ENCODE measurements around the gene GJD4.

The GJD4 gene

GRCh38 chr10:35565602-35566081 is 39.5 kb upstream of the GJD4 start:
- no peak for TF ChIP-seq ZNF565 (CRISPR knock-in tag; conservative IDR thresholded peaks at IDR 0.05; ENCODE audit: low read depth)
- TF ChIP-seq ARNTL (CRISPR knock-in tag; IDR thresholded peaks at IDR 0.05; ENCODE audit: borderline replicate concordance, low read depth) = no peak
- TF ChIP-seq POU6F1 (CRISPR knock-in tag; IDR thresholded peaks at IDR 0.05; ENCODE audit: borderline replicate concordance, low read depth) = no peak
- TF ChIP-seq TSHZ2 (CRISPR knock-in tag; IDR thresholded peaks at IDR 0.05) = no peak
- TF ChIP-seq ZFP30 (CRISPR knock-in tag; IDR thresholded peaks at IDR 0.05) = no peak
- no peak for TF ChIP-seq TOX (CRISPR knock-in tag; IDR thresholded peaks at IDR 0.05; ENCODE audit: borderline replicate concordance)
- TF ChIP-seq OSR1 (CRISPR knock-in tag; IDR thresholded peaks at IDR 0.05) = no peak
- TF ChIP-seq BACH2 (CRISPR knock-in tag; IDR thresholded peaks at IDR 0.05; ENCODE audit: borderline replicate concordance) = no peak
- no peak for TF ChIP-seq ZNF8 (CRISPR knock-in tag; IDR thresholded peaks at IDR 0.05)
- no peak for TF ChIP-seq RARB (CRISPR knock-in tag; IDR thresholded peaks at IDR 0.05)
- TF ChIP-seq ESRRG (CRISPR knock-in tag; IDR thresholded peaks at IDR 0.05) = no peak
- no peak for TF ChIP-seq GLIS3 (CRISPR knock-in tag; IDR thresholded peaks at IDR 0.05)
- TF ChIP-seq PPARA (CRISPR knock-in tag; IDR thresholded peaks at IDR 0.05; ENCODE audit: borderline replicate concordance) = no peak
- no peak for TF ChIP-seq PATZ1 (CRISPR knock-in tag; IDR thresholded peaks at IDR 0.05; ENCODE audit: borderline replicate concordance)
- no peak for TF ChIP-seq ISL1 (CRISPR knock-in tag; IDR thresholded peaks at IDR 0.05)
- ATAC-seq = no peak

GRCh38 chr10:35567951-35568350 is 37.2 kb upstream of the GJD4 start:
- no peak for TF ChIP-seq CSRNP3 (CRISPR knock-in tag; IDR thresholded peaks at IDR 0.05)
- no peak for ATAC-seq

GRCh38 chr10:35568483-35569015 is 36.6 kb upstream of the GJD4 start:
- TF ChIP-seq ZC3H10 (CRISPR knock-in tag; IDR thresholded peaks at IDR 0.05) = no peak
- TF ChIP-seq POU6F1 (CRISPR knock-in tag; IDR thresholded peaks at IDR 0.05; ENCODE audit: borderline replicate concordance, low read depth) = no peak
- TF ChIP-seq ZNF565 (CRISPR knock-in tag; conservative IDR thresholded peaks at IDR 0.05; ENCODE audit: low read depth) = no peak
- no peak for TF ChIP-seq BACH2 (CRISPR knock-in tag; IDR thresholded peaks at IDR 0.05; ENCODE audit: borderline replicate concordance)
- TF ChIP-seq TOX (CRISPR knock-in tag; IDR thresholded peaks at IDR 0.05; ENCODE audit: borderline replicate concordance) = no peak
- TF ChIP-seq TCF4 (CRISPR knock-in tag; IDR thresholded peaks at IDR 0.05; ENCODE audit: borderline replicate concordance) = no peak
- ATAC-seq = no peak
